K562 (cell line): ENCODE data around the gene ACE. TPM values are rescaled to one million over a fixed set of nuclear protein-coding genes. Genes with fewer than 3 reads are reported as not detected.

ENCODE experiments used
- BDP1 ChIP-seq: IDR thresholded peaks from 3 replicates; pipeline ENCODE4 v1.6.1; 2011; ENCODE audit not compliant: insufficient read length, insufficient read depth
- CBX1 ChIP-seq: sonication (generic); IDR thresholded peaks from 2 replicates; pipeline ENCODE4 v1.6.1; 2016; ENCODE audit warnings: antibody characterized with exemption, low read depth, mild to moderate bottlenecking
- COPS2 ChIP-seq: fragments of 450-650 bp; conservative IDR thresholded peaks from 2 replicates; pipeline ENCODE4 v1.6.1; 2016; ENCODE audit warnings: mild to moderate bottlenecking, moderate library complexity
- EHMT2 ChIP-seq: fragments of 450-650 bp; IDR thresholded peaks from 2 replicates; pipeline ENCODE4 v1.6.1; 2018; ENCODE audit warnings: antibody characterized with exemption
- EP300 ChIP-seq: IDR thresholded peaks from 2 replicates; pipeline ENCODE4 v1.6.1; 2012; ENCODE audit warnings: low read length, improper control_type of control experiment
- ETV1 ChIP-seq: fragments of 450-650 bp; conservative IDR thresholded peaks from 2 replicates; pipeline ENCODE4 v1.6.1; 2016; ENCODE audit warnings: missing genetic modification characterization, control low read depth, low read depth, missing compliant biosample characterization
- EWSR1 ChIP-seq: fragments of 450-650 bp; IDR thresholded peaks from 2 replicates; pipeline ENCODE4 v1.6.1; 2018; ENCODE audit warnings: borderline replicate concordance, mild to moderate bottlenecking, low read depth, moderate library complexity; ENCODE audit not compliant: partially characterized antibody
- FIP1L1 ChIP-seq: fragments of 200-400 bp; formaldehyde crosslinking; IDR thresholded peaks from 2 replicates; pipeline ENCODE4 v1.6.1; 2018; ENCODE audit warnings: mild to moderate bottlenecking, low read depth, low read length; ENCODE audit not compliant: poor library complexity, severe bottlenecking
- HNRNPUL1 ChIP-seq: fragments of 200-400 bp; formaldehyde crosslinking; IDR thresholded peaks from 2 replicates; pipeline ENCODE4 v1.6.1; 2017; ENCODE audit warnings: low read length
- HSF4 ChIP-seq: fragments of 250-450 bp; sonication (Bioruptor Pico); IDR thresholded peaks from 2 replicates; pipeline ENCODE4 v2.1.2; 2022; ENCODE audit warnings: mild to moderate bottlenecking, moderate library complexity, borderline replicate concordance
- MED1 ChIP-seq: sonication (generic); formaldehyde crosslinking; IDR thresholded peaks from 2 replicates; pipeline ENCODE4 v1.8.1; 2023; ENCODE audit warnings: missing genetic modification reagents, borderline replicate concordance
- MEIS2 ChIP-seq: fragments of 450-650 bp; IDR thresholded peaks from 2 replicates; pipeline ENCODE4 v1.6.1; 2014; ENCODE audit warnings: mild to moderate bottlenecking; ENCODE audit not compliant: partially characterized antibody
- U2AF2 ChIP-seq: fragments of 200-400 bp; formaldehyde crosslinking; optimal IDR thresholded peaks from 2 replicates; pipeline ENCODE3; 2017; ENCODE audit warnings: low read depth, mild to moderate bottlenecking, low read length
- ZNF134 ChIP-seq: fragments of 250-450 bp; sonication (Bioruptor Pico); conservative IDR thresholded peaks from 2 replicates; pipeline ENCODE4 v1.4.0; 2020
- ZNF311 ChIP-seq: fragments of 250-450 bp; sonication (Bioruptor Pico); IDR thresholded peaks from 2 replicates; pipeline ENCODE4 v1.4.0; 2020; ENCODE audit warnings: mild to moderate bottlenecking, moderate library complexity
- ZNF449 ChIP-seq: fragments of 250-450 bp; sonication (Bioruptor Pico); IDR thresholded peaks from 2 replicates; pipeline ENCODE4 v1.8.0; 2022; ENCODE audit warnings: moderate library complexity, mild to moderate bottlenecking, inconsistent platforms
- polyA plus RNA-seq, 8 experiments: library from polyadenylated mRNA; depleted of rRNA in 4 of 8; stranded (reverse) in 5 of 8; unstranded in 3 of 8; fragments of >200 nt; fragmentation: Nextera tagmentation in 2 of 8; fragmentation: Illumina TruSeq in 1 of 8; extraction: Ambion mirVana in 2 of 8; extraction: Trizol in 1 of 8; gene quantifications; 2 replicates each; pipeline versions ENCODE4 v1.2.1 to v1.2.3, GENCODE V29; 2011 to 2014; ENCODE audit warnings: inconsistent platforms in 1 of 8, missing spikeins in 1 of 8
- total RNA-seq, 7 experiments: library from RNA; depleted of rRNA in 6 of 7; stranded (reverse); fragments of >200 nt in 6 of 7; fragmentation: Illumina TruSeq in 2 of 7; extraction: Trizol in 2 of 7; gene quantifications; 2 replicates each; pipeline versions ENCODE4 v1.2.1 to v1.2.3, GENCODE V29; 2011 to 2021; ENCODE audit warnings: low replicate concordance in 1 of 7
- TF ChIP-seq, protein P1 (sequence below): fragments of 150-350 bp; conservative IDR thresholded peaks from 2 replicates; pipeline ENCODE4 v1.6.1; 2014; ENCODE audit warnings: low read length

The ACE gene
- total and polyA plus RNA-seq, 9 of the 15 experiments (the other 6 are each of a cell fraction or from before 2014, with no cell fraction given), result 0.07 to 2.5 (median 0.47) TPM; not detected in 1

GRCh38 chr17:63460018-63460417, 16.8 kb upstream of the ACE start (continued):
- peak; percentile 77; the same call in 1 of the 2 replicates for TF ChIP-seq ZNF449
- no peak for TF ChIP-seq HNRNPUL1
- no peak for TF ChIP-seq MEIS2
- TF ChIP-seq ZNF134, result peak; percentile 78
- 0 out of 2 replicates have a peak, but pooled peaks have one; percentile 13 for TF ChIP-seq ETV1 (tag)
- TF ChIP-seq BDP1, result no peak
- no peak for TF ChIP-seq FIP1L1
- TF ChIP-seq EP300, result no peak
- TF ChIP-seq EHMT2, result no peak
- TF ChIP-seq MED1 (CRISPR knock-in tag), result no peak
- TF ChIP-seq HSF4 (CRISPR knock-in tag), result peak; percentile 86; the same call in 1 of the 2 replicates
- TF ChIP-seq U2AF2, result no peak
- peak; percentile 96 for TF ChIP-seq ZNF311
- TF ChIP-seq COPS2, result no peak
- TF ChIP-seq, protein P1, sequence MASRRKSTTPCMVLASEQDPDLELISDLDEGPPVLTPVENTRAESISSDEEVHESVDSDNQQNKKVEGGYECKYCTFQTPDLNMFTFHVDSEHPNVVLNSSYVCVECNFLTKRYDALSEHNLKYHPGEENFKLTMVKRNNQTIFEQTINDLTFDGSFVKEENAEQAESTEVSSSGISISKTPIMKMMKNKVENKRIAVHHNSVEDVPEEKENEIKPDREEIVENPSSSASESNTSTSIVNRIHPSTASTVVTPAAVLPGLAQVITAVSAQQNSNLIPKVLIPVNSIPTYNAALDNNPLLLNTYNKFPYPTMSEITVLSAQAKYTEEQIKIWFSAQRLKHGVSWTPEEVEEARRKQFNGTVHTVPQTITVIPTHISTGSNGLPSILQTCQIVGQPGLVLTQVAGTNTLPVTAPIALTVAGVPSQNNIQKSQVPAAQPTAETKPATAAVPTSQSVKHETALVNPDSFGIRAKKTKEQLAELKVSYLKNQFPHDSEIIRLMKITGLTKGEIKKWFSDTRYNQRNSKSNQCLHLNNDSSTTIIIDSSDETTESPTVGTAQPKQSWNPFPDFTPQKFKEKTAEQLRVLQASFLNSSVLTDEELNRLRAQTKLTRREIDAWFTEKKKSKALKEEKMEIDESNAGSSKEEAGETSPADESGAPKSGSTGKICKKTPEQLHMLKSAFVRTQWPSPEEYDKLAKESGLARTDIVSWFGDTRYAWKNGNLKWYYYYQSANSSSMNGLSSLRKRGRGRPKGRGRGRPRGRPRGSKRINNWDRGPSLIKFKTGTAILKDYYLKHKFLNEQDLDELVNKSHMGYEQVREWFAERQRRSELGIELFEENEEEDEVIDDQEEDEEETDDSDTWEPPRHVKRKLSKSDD, result no peak
- TF ChIP-seq EWSR1, result no peak
- no peak for TF ChIP-seq CBX1
